Esophagus muscularis mucosa (tissue), 4 donors: ENCODE measurements around the gene CFH. TPM values are rescaled to one million over a fixed set of nuclear protein-coding genes. Genes with fewer than 3 reads are reported as not detected.

Experiments
- DNase-seq: peaks from one replicate; pipeline ENCODE4 v3.0.0-alpha.2; 2017; ENCODE audit errors: extremely low spot score
- H3K27ac ChIP-seq, 4 donors: fragments of 200-600 bp; sonication (generic); replicated peaks in 1 of 4; 1 replicate in 3 of 4; 2 replicates in 1 of 4; pipeline ENCODE4 v1.5.1; 2016 to 2019; ENCODE audit warnings: mild to moderate bottlenecking in 1 of 4
- H3K27me3 ChIP-seq, 4 donors: fragments of 200-600 bp; sonication (generic); one replicate each; pipeline versions ENCODE4 v1.5.1 to v1.6.0; 2016 to 2019
- H3K36me3 ChIP-seq, 4 donors: fragments of 200-600 bp; sonication (generic); one replicate each; pipeline ENCODE4 v1.5.1; 2016 to 2019
- H3K4me1 ChIP-seq, 4 donors: fragments of 200-600 bp; sonication (generic); one replicate each; pipeline ENCODE4 v1.5.1; 2016 to 2019
- H3K4me3 ChIP-seq, 4 donors: fragments of 200-600 bp; sonication (generic); 1 replicate in 2 of 4; 2 replicates in 2 of 4; pipeline ENCODE4 v1.5.1; 2016 to 2019; ENCODE audit warnings: mild to moderate bottlenecking in 4 of 4, moderate library complexity in 1 of 4
- H3K9me3 ChIP-seq, 4 donors: fragments of 200-600 bp; sonication (generic); 1 replicate in 3 of 4; 2 replicates in 1 of 4; pipeline ENCODE4 v1.5.1; 2016 to 2019
- CTCF ChIP-seq, 3 experiments: fragments of 200-600 bp in 2 of 3; fragments of 450-650 bp in 1 of 3; sonication (generic) in 2 of 3; IDR thresholded peaks; one replicate each; pipeline ENCODE4 v1.5.1; 2017 to 2019; ENCODE audit warnings: antibody characterized with exemption in 3 of 3, mild to moderate bottlenecking in 2 of 3, moderate library complexity in 1 of 3
- EP300 ChIP-seq: sonication (generic); formaldehyde crosslinking; IDR thresholded peaks from one replicate; pipeline ENCODE4 v1.6.1; 2017; ENCODE audit warnings: antibody characterized with exemption
- POLR2A ChIP-seq: fragments of 450-650 bp; IDR thresholded peaks from one replicate; pipeline ENCODE4 v1.6.1; 2017; ENCODE audit warnings: antibody characterized with exemption, moderate library complexity, mild to moderate bottlenecking, low read depth
- POLR2AphosphoS5 ChIP-seq, 2 donors: sonication (generic); formaldehyde crosslinking; IDR thresholded peaks; one replicate each; pipeline ENCODE4 v1.6.1; 2017; ENCODE audit warnings: antibody characterized with exemption in 2 of 2
- WGBS: methylation state at CpG from one replicate; pipeline ENCODE4 v1.1.5; 2018; 5-methylcytosine and 5-hydroxymethylcytosine counted together
- intact Hi-C: fragments of 100-400 bp; cut with DNase I; formaldehyde crosslinking; loops from one replicate; pipeline ENCODE4 v1.15.1; 2023
- total RNA-seq, 4 donors: library from RNA; depleted of rRNA; stranded (reverse); fragments of >200 nt; gene quantifications; one replicate each; pipeline versions ENCODE4 v1.1.0 to v1.2.1, GENCODE V29; 2016

Gene CFH
- total RNA-seq, 4 donors from 2014 or later, result 36.1 to 63.8 (median 53.1) TPM

DNA sequence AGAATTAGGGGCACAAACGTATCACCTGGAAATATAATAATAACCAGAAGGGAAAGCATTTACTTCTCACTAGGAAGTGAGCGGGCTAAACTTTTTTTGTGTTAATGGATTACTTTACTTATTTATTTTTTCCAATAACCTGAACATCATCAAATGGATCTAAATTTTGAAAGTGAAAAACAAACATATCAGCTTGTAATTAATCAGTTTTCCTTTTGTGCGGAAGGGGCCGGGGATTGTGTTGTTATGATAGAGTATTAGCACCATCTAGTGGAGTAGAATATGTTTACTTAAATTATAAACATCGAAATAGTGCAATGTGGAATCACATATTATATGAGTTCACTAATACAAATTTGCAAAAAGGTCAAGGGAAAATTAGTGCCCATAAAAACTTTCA lies 9.0 kb downstream of the CFH start:
- Histone ChIP-seq H3K4me3 (peak overlapping the region; percentile 27 to 37 (median 35)), H3K36me3 (no peaks in the 10 kb centered on the region), H3K27me3 (no peaks in the 10 kb centered on the region), H3K27ac (no peak overlapping the region), H3K9me3 (no peaks in the 10 kb centered on the region), H3K4me1 (peaks cover 0 to 7% (median 2%) of the 10 kb centered on the region in 4 donors)
- no peak for TF ChIP-seq POLR2AphosphoS5 (IDR thresholded peaks at IDR 0.05)
- TF ChIP-seq CTCF (IDR thresholded peaks at IDR 0.05), result peak; percentile 54 to 67 (median 62)
- no peak for DNase-seq
- WGBS, result 11% methylated on average over 5 of the region's 5 CpGs
- intact Hi-C loops, result loop anchor here (2.0 to 10.0 kb wide), 3 partner anchors 306 to 514 kb away; no protein-coding TSS in a partner anchor

DNA sequence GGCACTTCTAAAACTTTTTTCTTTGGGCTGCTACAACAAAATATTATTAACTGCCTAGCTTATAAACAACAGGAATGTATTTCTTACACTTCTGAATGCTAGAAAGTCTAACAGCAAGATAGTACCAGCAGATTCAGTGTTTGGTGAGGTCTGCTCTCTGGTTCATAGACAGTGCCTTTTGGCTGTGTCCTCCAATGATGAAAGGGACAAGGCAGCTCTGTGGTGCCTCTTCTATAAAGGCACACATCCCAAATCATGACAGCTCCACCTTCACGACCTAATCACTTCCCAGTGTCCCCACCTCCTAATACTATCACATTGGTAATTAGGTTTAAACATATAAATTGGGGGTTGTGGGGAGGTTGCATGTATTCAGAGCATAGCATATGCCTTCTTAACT lies 9.5 kb downstream of the CFH start:
- Histone ChIP-seq H3K9me3 (no peaks in the 10 kb centered on the region), H3K27ac (no peak overlapping the region), H3K4me1 (peaks cover 0 to 7% (median 2%) of the 10 kb centered on the region in 4 donors), H3K36me3 (no peaks in the 10 kb centered on the region), H3K4me3 (no peak overlapping the region), H3K27me3 (no peaks in the 10 kb centered on the region)
- WGBS, result 6% methylated on average over 1 of the region's 1 CpG
- intact Hi-C loops, result loop anchor here (2.0 to 10.0 kb wide), 3 partner anchors 307 to 514 kb away; no protein-coding TSS in a partner anchor
- TF ChIP-seq CTCF (IDR thresholded peaks at IDR 0.05) (no peak), POLR2A (no peak), POLR2AphosphoS5 (IDR thresholded peaks at IDR 0.05) (no peak), EP300 (no peak)
- no peak for DNase-seq

DNA sequence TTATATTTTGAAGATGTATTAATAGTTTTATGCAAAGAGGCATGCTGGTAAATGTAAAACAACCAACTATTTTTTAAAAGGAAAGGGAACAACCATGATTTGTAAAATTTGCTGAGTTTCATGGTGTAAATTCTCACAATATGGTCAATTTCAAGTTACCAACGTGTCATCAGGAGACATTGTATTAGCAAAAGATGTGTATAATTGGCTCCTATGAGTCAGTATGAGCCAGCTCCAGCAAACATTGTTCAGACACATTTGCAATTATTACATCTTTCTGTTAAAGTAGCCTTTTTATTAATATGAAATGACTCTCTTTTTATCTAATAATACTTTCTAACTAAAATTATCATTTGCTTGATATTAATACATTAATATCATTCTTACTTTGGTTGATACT lies 15.3 kb downstream of the CFH start:
- Histone ChIP-seq H3K27ac (no peak overlapping the region), H3K4me3 (no peak overlapping the region), H3K4me1 (no peaks in the 10 kb centered on the region), H3K27me3 (no peaks in the 10 kb centered on the region), H3K36me3 (no peaks in the 10 kb centered on the region), H3K9me3 (peaks cover 0 to 10% (median 0%) of the 10 kb centered on the region in 4 donors)
- intact Hi-C loops, result loop anchor here (10.0 kb wide), 1 partner anchor 352 kb away; no protein-coding TSS in a partner anchor
- TF ChIP-seq POLR2AphosphoS5 (IDR thresholded peaks at IDR 0.05) (no peak), CTCF (IDR thresholded peaks at IDR 0.05) (no peak), POLR2A (no peak), EP300 (no peak)
- 91% methylated on average over 1 of the region's 1 CpG for WGBS
- DNase-seq, result no peak

- Histone ChIP-seq H3K9me3 (peaks cover 0 to 10% (median 0%) of the 10 kb centered on the region in 4 donors), H3K36me3 (peaks cover 0 to 6% (median 3%) of the 10 kb centered on the region in 4 donors), H3K27ac (no peak overlapping the region), H3K4me3 (no peak overlapping the region), H3K27me3 (no peaks in the 10 kb centered on the region), H3K4me1 (no peaks in the 10 kb centered on the region)
- intact Hi-C loops, result loop anchor here (10.0 kb wide), 1 partner anchor 354 kb away; no protein-coding TSS in a partner anchor
- TF ChIP-seq EP300 (no peak), CTCF (IDR thresholded peaks at IDR 0.05) (no peak), POLR2AphosphoS5 (IDR thresholded peaks at IDR 0.05) (no peak), POLR2A (no peak)
- 86% methylated on average over 2 of the region's 2 CpGs for WGBS
- DNase-seq, result no peak
These were observed 17.2 kb downstream of the CFH start for GRCh38 chr1:196669051-196669450.

DNA sequence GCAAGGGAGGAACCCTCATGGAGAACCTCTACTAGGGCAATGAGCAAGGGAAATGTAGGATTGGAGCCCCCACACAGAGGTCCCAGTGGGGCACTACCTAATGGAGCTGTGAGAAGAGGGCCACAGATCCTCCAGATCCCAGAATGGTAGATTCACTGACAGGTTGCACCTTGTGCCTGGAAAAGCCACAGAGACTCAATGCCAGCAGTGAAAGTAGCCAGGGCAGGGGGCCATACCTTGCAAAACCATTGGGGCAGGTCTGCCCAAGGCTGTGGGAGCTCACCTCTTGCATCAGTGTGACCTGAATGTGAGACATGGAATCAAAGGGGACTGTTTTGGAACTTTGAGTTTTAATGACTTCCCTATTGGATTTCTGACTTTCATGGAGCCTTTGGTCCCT lies 17.9 kb downstream of the CFH start:
- H3K27me3 ChIP-seq, result no peaks in the 10 kb centered on the region
- intact Hi-C loops, result loop anchor here (10.0 kb wide), 1 partner anchor 355 kb away; no protein-coding TSS in a partner anchor

More for the DNA sequence above, 17.9 kb downstream of the CFH start:
- TF ChIP-seq CTCF (IDR thresholded peaks at IDR 0.05) (no peak), POLR2A (no peak), POLR2AphosphoS5 (IDR thresholded peaks at IDR 0.05) (no peak), EP300 (no peak)
- Histone ChIP-seq H3K9me3 (peaks cover 0 to 10% (median 0%) of the 10 kb centered on the region in 4 donors), H3K36me3 (peaks cover 0 to 6% (median 3%) of the 10 kb centered on the region in 4 donors), H3K4me1 (no peaks in the 10 kb centered on the region), H3K4me3 (no peak overlapping the region), H3K27ac (no peak overlapping the region)
- DNase-seq, result no peak
